OCI-LY3 (cell line): Measurements from ENCODE around the gene ERC2.

Source experiments
- H2AFZ ChIP-seq: fragments of 200-600, 300-600 bp; shearing (Covaris generic); 2 replicates; pipeline ENCODE4 v1.6.0; 2014; ENCODE audit warnings: antibody characterized with exemption, low read depth, low read length
- H3K27ac ChIP-seq: fragments of 200-600, 300-600 bp; sonication (generic); 2 replicates; pipeline ENCODE4 v1.5.1; 2014; ENCODE audit warnings: mild to moderate bottlenecking, low read length, moderate library complexity, mixed read lengths
- H3K27me3 ChIP-seq: fragments of 200-600, 300-600 bp; sonication (generic); 2 replicates; pipeline ENCODE4 v1.6.1; 2014; ENCODE audit warnings: low read depth, low read length, mixed read lengths
- H3K36me3 ChIP-seq: fragments of 200-600, 300-600 bp; sonication (generic); replicated peaks from 2 replicates; pipeline ENCODE3; 2014; ENCODE audit warnings: low read depth, low read length, mixed read lengths
- H3K4me1 ChIP-seq: fragments of 300-600, 200-600 bp; sonication (generic); 2 replicates; pipeline ENCODE4 v1.6.1; 2014; ENCODE audit warnings: low read length, mixed read lengths
- H3K4me2 ChIP-seq: fragments of 200-600, 300-600 bp; sonication (generic); 2 replicates; pipeline ENCODE4 v1.6.1; 2014; ENCODE audit warnings: low read length, mixed read lengths
- H3K4me3 ChIP-seq: fragments of 300-600, 200-600 bp; sonication (generic); 2 replicates; pipeline ENCODE4 v1.5.1; 2014; ENCODE audit warnings: antibody characterized with exemption, mild to moderate bottlenecking, low read length, moderate library complexity
- H3K79me2 ChIP-seq: fragments of 300-600, 200-600 bp; shearing (Covaris generic); 2 replicates; pipeline ENCODE4 v1.6.1; 2014; ENCODE audit warnings: mild to moderate bottlenecking, low read length, mixed read lengths
- H3K9ac ChIP-seq: fragments of 300-600, 200-600 bp; shearing (Covaris generic); 2 replicates; pipeline ENCODE4 v1.6.0; 2014; ENCODE audit warnings: mild to moderate bottlenecking, low read length, moderate library complexity
- H3K9me3 ChIP-seq: fragments of 200-600, 300-600 bp; shearing (Covaris generic); 2 replicates; pipeline ENCODE4 v1.6.1; 2014; ENCODE audit warnings: low read length, mixed read lengths; ENCODE audit not compliant: insufficient read depth
- H4K20me1 ChIP-seq: fragments of 200-600, 300-600 bp; sonication (generic); 2 replicates; pipeline ENCODE4 v1.6.1; 2016; ENCODE audit warnings: low read length, mixed read lengths; ENCODE audit not compliant: insufficient read depth
- CTCF ChIP-seq: fragments of 200-600, 300-600 bp; sonication (generic); IDR thresholded peaks from 2 replicates; pipeline ENCODE4 v1.5.1; 2014; ENCODE audit warnings: antibody characterized with exemption, low read length, low read depth
- EZH2phosphoT487 ChIP-seq: fragments of 200-600 bp; shearing (Covaris generic); IDR thresholded peaks from 2 replicates; pipeline ENCODE4 v1.6.1; 2018; ENCODE audit warnings: antibody characterized with exemption, mixed run types, low read depth

The ERC2 gene

GRCh38 chr3:55541016-55541415 lies 927.3 kb downstream of the ERC2 start:
- Histone ChIP-seq H3K4me1 (no peaks in the 10 kb centered on the region), H3K9ac (no peak overlapping the region), H3K79me2 (no peaks in the 10 kb centered on the region), H3K27ac (no peak overlapping the region), H3K9me3 (no peaks in the 10 kb centered on the region), H3K36me3 (no peaks in the 10 kb centered on the region), H4K20me1 (no peaks in the 10 kb centered on the region), H3K4me3 (no peak overlapping the region), H3K27me3 (peaks cover 23% of the 10 kb centered on the region), H2AFZ (no peak overlapping the region), H3K4me2 (no peak overlapping the region)
- TF ChIP-seq EZH2phosphoT487 (no peak), CTCF (no peak)

GRCh38 chr3:55540579-55540978 lies 927.7 kb downstream of the ERC2 start:
- TF ChIP-seq CTCF (no peak), EZH2phosphoT487 (no peak)
- no peak overlapping the region for H3K27ac ChIP-seq
- no peaks in the 10 kb centered on the region for H3K36me3 ChIP-seq
- no peak overlapping the region for H2AFZ ChIP-seq
- H3K27me3 ChIP-seq, result peaks cover 23% of the 10 kb centered on the region
- H3K79me2 ChIP-seq, result no peaks in the 10 kb centered on the region
- no peaks in the 10 kb centered on the region for H3K4me1 ChIP-seq
- H3K9me3 ChIP-seq, result no peaks in the 10 kb centered on the region
- no peak overlapping the region for H3K4me3 ChIP-seq
- no peaks in the 10 kb centered on the region for H4K20me1 ChIP-seq
- no peak overlapping the region for H3K4me2 ChIP-seq
- no peak overlapping the region for H3K9ac ChIP-seq

GRCh38 chr3:55538158-55538557 lies 930.1 kb downstream of the ERC2 start:
- TF ChIP-seq EZH2phosphoT487 (no peak), CTCF (no peak)
- Histone ChIP-seq H2AFZ (no peak overlapping the region), H3K36me3 (no peaks in the 10 kb centered on the region), H3K27ac (no peak overlapping the region), H3K79me2 (no peaks in the 10 kb centered on the region), H3K9ac (no peak overlapping the region), H4K20me1 (no peaks in the 10 kb centered on the region), H3K9me3 (no peaks in the 10 kb centered on the region), H3K4me1 (no peaks in the 10 kb centered on the region), H3K4me2 (no peak overlapping the region), H3K27me3 (peaks cover 18% of the 10 kb centered on the region), H3K4me3 (no peak overlapping the region)

- no peak overlapping the region for H3K27ac ChIP-seq
- H3K4me1 ChIP-seq, result no peaks in the 10 kb centered on the region
- no peak for TF ChIP-seq EZH2phosphoT487
- TF ChIP-seq CTCF, result no peak
- no peak overlapping the region for H3K4me2 ChIP-seq
- H3K36me3 ChIP-seq, result no peaks in the 10 kb centered on the region
- no peaks in the 10 kb centered on the region for H4K20me1 ChIP-seq
- no peaks in the 10 kb centered on the region for H3K9me3 ChIP-seq
- no peak overlapping the region for H3K9ac ChIP-seq
- H3K79me2 ChIP-seq, result no peaks in the 10 kb centered on the region
- no peak overlapping the region for H2AFZ ChIP-seq
- H3K4me3 ChIP-seq, result no peak overlapping the region
- H3K27me3 ChIP-seq, result peaks cover 17% of the 10 kb centered on the region
Measured at GRCh38 chr3:55537563-55537962, 930.7 kb downstream of the ERC2 start.
